Mesendoderm (in vitro differentiated cells): Measurements from ENCODE around the gene AMFR.

Experiments
- DNase-seq: peaks from one replicate; pipeline ENCODE4 v3.0.0; 2013
- H2AK5ac ChIP-seq: 2 replicates; pipeline ENCODE4 v1.6.1; 2013; ENCODE audit warnings: low read length, inconsistent platforms
- H2BK120ac ChIP-seq: 2 replicates; pipeline ENCODE4 v1.6.1; 2013; ENCODE audit warnings: low read depth, mild to moderate bottlenecking, low read length, moderate library complexity, mixed read lengths
- H2BK15ac ChIP-seq: replicated peaks from 2 replicates; pipeline ENCODE4 v1.6.1; 2013; ENCODE audit warnings: low read depth, mild to moderate bottlenecking, moderate library complexity
- H2BK5ac ChIP-seq: 2 replicates; pipeline ENCODE4 v1.6.1; 2013; ENCODE audit warnings: low read length, inconsistent platforms
- H3K18ac ChIP-seq: 2 replicates; pipeline ENCODE4 v1.6.1; 2013; ENCODE audit warnings: mild to moderate bottlenecking, low read length, mixed read lengths
- H3K23ac ChIP-seq: one replicate; pipeline ENCODE4 v1.6.1; 2013; ENCODE audit warnings: low read length
- H3K27ac ChIP-seq: 2 replicates; pipeline ENCODE4 v1.5.1; 2013; ENCODE audit warnings: low read depth, mild to moderate bottlenecking, inconsistent platforms, low read length, moderate library complexity
- H3K27me3 ChIP-seq: 2 replicates; pipeline ENCODE4 v1.6.1; 2013; ENCODE audit warnings: low read length, control low read depth, mild to moderate bottlenecking, inconsistent platforms; ENCODE audit not compliant: insufficient read depth, poor library complexity
- H3K36me3 ChIP-seq: 2 replicates; pipeline ENCODE4 v1.6.1; 2013; ENCODE audit warnings: low read length, inconsistent platforms; ENCODE audit not compliant: control insufficient read depth, insufficient read depth
- H3K4ac ChIP-seq: one replicate; pipeline ENCODE4 v1.6.1; 2013; ENCODE audit warnings: low read depth, mild to moderate bottlenecking, low read length, moderate library complexity
- H3K4me1 ChIP-seq: 2 replicates; pipeline ENCODE4 v1.6.1; 2013; ENCODE audit warnings: low read depth, low read length, inconsistent platforms; ENCODE audit not compliant: control insufficient read depth
- H3K4me2 ChIP-seq: 2 replicates; pipeline ENCODE4 v1.6.1; 2013; ENCODE audit warnings: low read length
- H3K4me3 ChIP-seq: 2 replicates; pipeline ENCODE4 v1.5.1; 2013; ENCODE audit warnings: mild to moderate bottlenecking, low read length
- H3K56ac ChIP-seq: one replicate; pipeline ENCODE4 v1.6.1; 2013; ENCODE audit warnings: low read length
- H3K79me1 ChIP-seq: 2 replicates; pipeline ENCODE4 v1.6.1; 2013; ENCODE audit warnings: low read length, inconsistent platforms
- H3K79me2 ChIP-seq: 2 replicates; pipeline ENCODE4 v1.6.1; 2013; ENCODE audit warnings: mild to moderate bottlenecking, low read length; ENCODE audit not compliant: control insufficient read depth, insufficient read depth
- H3K9ac ChIP-seq: 2 replicates; pipeline ENCODE4 v1.6.1; 2013; ENCODE audit warnings: low read length, inconsistent platforms
- H4K5ac ChIP-seq: one replicate; pipeline ENCODE4 v1.6.1; 2013; ENCODE audit warnings: low read length
- H4K8ac ChIP-seq: one replicate; pipeline ENCODE4 v1.6.1; 2013; ENCODE audit warnings: low read depth, mild to moderate bottlenecking, control low read depth, low read length, moderate library complexity
- WGBS: extraction: QIAGEN DNeasy Blood & Tissue Kit; methylation state at CpG from one replicate; pipeline ENCODE4 v1.1.7; 2013; ENCODE audit warnings: low lambda C conversion rate, missing lambda C conversion rate; ENCODE audit not compliant: insufficient coverage; ENCODE audit errors: extremely low coverage; 5-methylcytosine and 5-hydroxymethylcytosine counted together

Gene AMFR

GRCh38 chr16:56338566-56339318, 86.6 kb downstream of the AMFR start:
- Histone ChIP-seq H2AK5ac (no peak overlapping the region), H3K4ac (no peak overlapping the region), H3K23ac (no peak overlapping the region), H3K9ac (no peak overlapping the region), H2BK5ac (no peak overlapping the region), H3K4me3 (no peak overlapping the region), H3K36me3 (no peaks in the 10 kb centered on the region), H3K27me3 (no peaks in the 10 kb centered on the region), H4K8ac (no peak overlapping the region), H2BK120ac (no peak overlapping the region), H4K5ac (no peak overlapping the region), H3K18ac (no peak overlapping the region), H3K4me1 (no peaks in the 10 kb centered on the region), H3K27ac (no peak overlapping the region), H2BK15ac (no peak overlapping the region), H3K79me1 (no peaks in the 10 kb centered on the region), H3K56ac (no peak overlapping the region), H3K4me2 (no peak overlapping the region), H3K79me2 (no peaks in the 10 kb centered on the region)
- DNase-seq, result no peak
- no CpG with 5 or more reads among the region's 17 CpGs for WGBS

GRCh38 chr16:56337858-56338325, 87.5 kb downstream of the AMFR start:
- Histone ChIP-seq H3K23ac (no peak overlapping the region), H4K8ac (no peak overlapping the region), H3K18ac (no peak overlapping the region), H2BK15ac (no peak overlapping the region), H3K4ac (no peak overlapping the region), H3K79me1 (no peaks in the 10 kb centered on the region), H3K79me2 (no peaks in the 10 kb centered on the region), H3K27ac (no peak overlapping the region), H3K4me1 (no peaks in the 10 kb centered on the region), H3K9ac (no peak overlapping the region), H3K56ac (no peak overlapping the region), H3K27me3 (no peaks in the 10 kb centered on the region), H2BK120ac (no peak overlapping the region), H3K4me2 (no peak overlapping the region), H2AK5ac (no peak overlapping the region), H2BK5ac (no peak overlapping the region), H3K36me3 (no peaks in the 10 kb centered on the region), H3K4me3 (no peak overlapping the region), H4K5ac (no peak overlapping the region)
- DNase-seq, result no peak
- no CpG with 5 or more reads among the region's 11 CpGs for WGBS

GRCh38 chr16:56337131-56337857, 88.1 kb downstream of the AMFR start:
- Histone ChIP-seq H3K79me1 (no peaks in the 10 kb centered on the region), H3K9ac (no peak overlapping the region), H3K4me1 (no peaks in the 10 kb centered on the region), H3K4me2 (no peak overlapping the region), H3K4me3 (no peak overlapping the region), H3K18ac (no peak overlapping the region), H3K27ac (no peak overlapping the region), H3K56ac (no peak overlapping the region), H4K5ac (no peak overlapping the region), H4K8ac (no peak overlapping the region), H3K79me2 (no peaks in the 10 kb centered on the region), H2BK5ac (no peak overlapping the region), H3K27me3 (no peaks in the 10 kb centered on the region), H3K4ac (no peak overlapping the region), H2BK15ac (no peak overlapping the region), H2AK5ac (no peak overlapping the region), H2BK120ac (no peak overlapping the region), H3K23ac (no peak overlapping the region), H3K36me3 (no peaks in the 10 kb centered on the region)
- no peak for DNase-seq
- no CpG with 5 or more reads among the region's 11 CpGs for WGBS

GRCh38 chr16:56336711-56337110, 88.6 kb downstream of the AMFR start:
- no peak overlapping the region for H2BK15ac ChIP-seq
- no peak overlapping the region for H3K23ac ChIP-seq
- no peak overlapping the region for H2BK120ac ChIP-seq
- H3K56ac ChIP-seq, result no peak overlapping the region
- no peak overlapping the region for H3K18ac ChIP-seq
- no peak overlapping the region for H3K4me2 ChIP-seq
- H3K4me3 ChIP-seq, result no peak overlapping the region
- no CpG with 5 or more reads among the region's 21 CpGs for WGBS
- H3K79me2 ChIP-seq, result no peaks in the 10 kb centered on the region
- no peaks in the 10 kb centered on the region for H3K4me1 ChIP-seq
- no peak overlapping the region for H3K9ac ChIP-seq
- DNase-seq, result no peak
- H3K79me1 ChIP-seq, result no peaks in the 10 kb centered on the region
- no peak overlapping the region for H4K8ac ChIP-seq
- H4K5ac ChIP-seq, result no peak overlapping the region
- no peak overlapping the region for H3K27ac ChIP-seq
- H2AK5ac ChIP-seq, result no peak overlapping the region
- no peaks in the 10 kb centered on the region for H3K36me3 ChIP-seq
- H3K4ac ChIP-seq, result no peak overlapping the region
- no peak overlapping the region for H2BK5ac ChIP-seq
- H3K27me3 ChIP-seq, result no peaks in the 10 kb centered on the region

GRCh38 chr16:56336071-56336688, 89.2 kb downstream of the AMFR start:
- H3K79me2 ChIP-seq, result no peaks in the 10 kb centered on the region
- no peak overlapping the region for H2AK5ac ChIP-seq
- no peaks in the 10 kb centered on the region for H3K36me3 ChIP-seq
- no peaks in the 10 kb centered on the region for H3K4me1 ChIP-seq
- no peak overlapping the region for H2BK15ac ChIP-seq
- H3K18ac ChIP-seq, result no peak overlapping the region
- H3K9ac ChIP-seq, result no peak overlapping the region
- H3K79me1 ChIP-seq, result no peaks in the 10 kb centered on the region
- H3K4me3 ChIP-seq, result no peak overlapping the region
- H4K5ac ChIP-seq, result no peak overlapping the region
- no peak overlapping the region for H3K27ac ChIP-seq
- H3K56ac ChIP-seq, result no peak overlapping the region
- no peak overlapping the region for H3K4me2 ChIP-seq
- H2BK120ac ChIP-seq, result no peak overlapping the region
- WGBS, result no CpG with 5 or more reads among the region's 8 CpGs
- H2BK5ac ChIP-seq, result no peak overlapping the region
- no peaks in the 10 kb centered on the region for H3K27me3 ChIP-seq
- peak; percentile 7 for DNase-seq
- no peak overlapping the region for H3K23ac ChIP-seq
- H4K8ac ChIP-seq, result no peak overlapping the region
- H3K4ac ChIP-seq, result no peak overlapping the region
